HG02798 (cell line): Measurements from ENCODE around the gene HRG.
"Not testable (repeated sequence)": the region's sequence is repeated elsewhere in the genome, so short reads cannot be mapped to it uniquely, and the experiment has no call there.

Experiments used
- ATAC-seq: cut with Tn5 transposase; IDR thresholded peaks from one replicate; pipeline ENCODE4 v1.9.1; 2021; ENCODE audit warnings: mild to moderate bottlenecking; ENCODE audit not compliant: unreplicated experiment, poor library complexity

Gene HRG

DNA sequence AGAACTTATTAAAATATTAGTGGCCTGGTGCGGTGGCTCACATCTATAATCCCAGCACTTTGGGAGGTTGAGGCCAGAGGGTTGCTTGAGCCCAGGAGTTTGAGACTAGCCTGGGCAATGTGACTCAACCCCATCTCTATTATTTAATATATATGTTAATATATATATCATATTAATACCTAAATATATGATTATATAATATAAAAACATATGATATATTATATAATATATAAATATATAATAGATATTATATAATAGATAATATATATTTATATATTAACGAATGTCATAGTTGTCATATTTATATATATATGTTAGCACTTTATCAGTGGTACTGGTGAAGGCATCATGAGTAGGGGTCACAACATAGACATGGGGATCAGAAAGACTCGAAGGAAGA, 5.2 kb downstream of the HRG start:
- ATAC-seq = no peak

DNA sequence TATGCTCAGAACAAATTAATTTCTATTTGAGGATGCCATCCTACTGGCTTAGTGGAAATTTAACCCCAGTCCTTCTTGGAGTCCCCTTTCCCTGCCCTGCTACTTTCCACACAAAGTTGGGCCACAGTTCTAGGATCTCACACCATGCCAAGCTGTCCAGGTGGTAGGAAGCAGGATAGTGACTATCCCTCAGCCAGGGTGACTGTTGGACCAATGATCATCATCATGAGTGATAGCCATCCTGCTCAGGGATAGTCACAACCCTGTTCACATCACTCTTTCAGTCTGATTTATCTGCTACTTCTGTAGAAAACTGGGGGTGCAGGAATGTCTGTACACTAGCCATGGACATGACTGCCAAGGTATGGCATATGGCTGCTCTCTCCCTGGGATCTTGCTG, 12.8 kb downstream of the HRG start:
- ATAC-seq = no peak

DNA sequence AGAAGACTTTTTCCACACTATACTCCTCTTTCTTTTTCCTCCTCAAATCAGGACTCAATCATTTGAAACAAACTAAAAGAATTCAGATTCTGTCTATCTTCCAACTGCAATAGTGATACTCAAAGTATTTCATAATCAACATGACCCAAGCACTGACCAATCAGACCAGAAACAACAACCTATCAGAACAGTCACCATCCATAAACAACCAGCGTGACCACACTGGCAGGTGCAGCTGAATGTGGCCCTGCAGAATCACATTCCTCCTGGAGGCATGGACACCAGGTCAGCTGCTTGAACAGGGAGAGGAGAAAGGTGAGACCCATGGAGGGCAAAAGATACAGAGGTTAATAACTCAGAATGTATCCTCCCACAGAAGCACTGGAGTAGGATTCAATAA, 13.3 kb downstream of the HRG start:
- ATAC-seq = no peak

DNA sequence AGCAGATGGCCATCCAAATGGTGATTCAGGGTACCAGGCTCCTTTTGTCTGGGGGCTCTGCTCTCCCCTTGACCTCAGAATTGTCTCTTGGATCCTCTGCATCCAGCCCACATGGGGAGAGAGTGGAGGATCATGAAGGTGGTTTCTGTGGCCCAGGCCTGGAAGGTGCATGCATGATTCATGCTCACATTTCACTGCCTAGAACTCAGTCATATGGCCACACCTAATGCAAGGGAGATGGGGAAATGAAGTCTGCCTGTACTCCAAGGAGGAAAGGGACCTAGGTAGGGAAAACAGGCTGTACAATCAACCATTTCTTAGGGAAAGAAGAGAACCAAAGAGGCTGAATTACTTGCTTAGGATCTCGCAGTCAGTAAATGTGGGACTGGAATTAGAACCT, 15.1 kb downstream of the HRG start:
- ATAC-seq = no peak

DNA sequence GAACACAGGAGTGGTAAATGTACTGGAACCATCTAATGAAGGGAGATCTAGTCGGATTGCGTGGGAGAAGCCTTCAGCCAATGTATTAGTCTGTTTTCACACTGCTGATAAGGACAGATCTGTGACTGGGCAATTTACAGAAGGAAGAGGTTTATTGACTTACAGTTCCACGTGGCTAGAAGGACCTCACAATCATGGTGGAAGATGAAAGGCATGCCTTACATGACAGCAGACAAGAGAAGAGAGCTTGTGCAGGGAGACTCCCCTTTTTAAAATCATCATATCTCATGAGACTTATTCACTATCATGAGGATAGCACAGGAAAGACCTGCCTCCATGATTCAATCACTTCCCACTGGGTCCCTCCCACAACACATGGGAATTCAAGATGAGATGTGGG, 17.0 kb downstream of the HRG start:
- ATAC-seq = no peak

DNA sequence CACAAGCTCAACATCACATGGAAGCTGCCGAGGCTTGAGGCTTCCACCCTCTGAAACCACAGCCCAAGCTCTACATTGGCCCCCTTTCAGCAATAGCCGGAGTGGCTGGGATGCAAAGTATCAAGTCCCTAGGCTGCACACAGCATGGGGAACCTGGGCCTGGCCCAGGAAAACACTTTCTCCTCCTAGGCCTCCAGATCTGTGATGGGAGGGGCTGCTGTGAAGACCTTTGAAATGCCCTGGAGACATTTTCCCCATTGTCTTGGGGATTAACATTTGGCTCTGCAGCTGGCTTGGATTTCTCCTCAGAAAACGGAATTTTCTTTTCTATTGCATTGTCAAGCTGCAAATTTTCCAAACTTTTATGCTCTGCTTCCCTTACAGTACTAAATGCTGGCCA, 18.2 kb downstream of the HRG start:
- ATAC-seq = no peak

DNA sequence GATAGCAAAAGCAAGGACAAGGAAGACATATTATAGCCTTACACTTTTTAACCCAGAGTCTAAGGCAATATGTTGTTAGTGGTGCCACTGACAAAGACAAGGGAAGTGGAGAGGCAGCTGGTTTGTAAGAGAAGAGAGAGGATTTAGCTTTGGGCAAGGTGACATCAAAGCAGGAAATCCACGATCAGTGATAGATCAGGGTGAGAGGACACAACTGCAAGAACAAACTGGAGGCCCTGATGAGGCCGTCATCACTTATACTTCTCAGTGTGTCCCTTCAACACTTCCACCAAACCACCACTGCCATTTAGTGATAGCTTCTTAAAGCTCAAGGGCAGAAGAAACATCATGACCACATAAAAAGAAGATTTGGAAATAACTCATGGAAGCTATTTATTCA, 20.7 kb downstream of the HRG start:
- not testable (repeated sequence) for ATAC-seq

DNA sequence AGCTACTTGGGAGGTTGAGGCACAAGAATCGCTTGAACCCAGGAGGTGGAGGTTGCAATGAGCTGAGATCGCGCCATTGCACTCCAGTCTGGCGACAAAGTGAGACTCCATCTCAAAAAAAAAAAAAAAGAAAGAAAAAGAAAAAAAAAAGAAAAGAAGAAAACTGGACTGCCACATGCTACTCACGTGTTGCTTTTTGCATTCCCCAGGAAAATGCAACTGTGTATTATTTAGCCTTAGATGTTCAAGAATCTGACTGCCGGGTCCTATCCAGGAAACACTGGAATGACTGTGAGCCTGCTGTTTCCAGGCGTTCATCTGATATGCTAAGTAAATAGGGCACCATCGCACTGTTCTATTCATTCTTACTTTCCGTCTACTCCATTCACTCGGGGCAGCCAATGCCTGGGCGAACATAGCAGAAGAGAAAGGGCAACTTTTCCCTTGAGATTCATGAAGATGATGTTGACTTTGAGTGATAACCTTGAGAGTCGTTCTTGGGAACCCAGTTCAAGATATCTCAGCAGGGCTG, 21.4 kb downstream of the HRG start:
- ATAC-seq = no peak

DNA sequence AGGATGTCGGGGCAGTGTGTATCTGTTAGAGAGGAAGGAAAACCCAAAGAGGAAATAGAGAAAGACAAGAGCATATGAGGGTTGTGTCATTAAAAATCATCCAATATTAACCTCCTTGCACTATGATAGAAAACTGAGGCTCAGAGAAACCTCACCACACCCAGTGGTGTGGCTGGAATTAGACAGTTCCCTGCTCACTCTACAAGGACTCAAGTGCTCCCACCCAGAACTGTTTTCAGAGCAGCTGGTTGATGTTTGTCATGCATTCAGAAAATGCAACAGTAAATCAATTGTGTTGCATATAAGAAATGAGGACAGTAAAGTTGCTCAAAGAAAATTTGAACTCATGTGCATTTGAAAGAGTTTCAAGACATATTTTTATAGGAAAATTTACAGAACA, 24.5 kb downstream of the HRG start:
- not testable (repeated sequence) for ATAC-seq

DNA sequence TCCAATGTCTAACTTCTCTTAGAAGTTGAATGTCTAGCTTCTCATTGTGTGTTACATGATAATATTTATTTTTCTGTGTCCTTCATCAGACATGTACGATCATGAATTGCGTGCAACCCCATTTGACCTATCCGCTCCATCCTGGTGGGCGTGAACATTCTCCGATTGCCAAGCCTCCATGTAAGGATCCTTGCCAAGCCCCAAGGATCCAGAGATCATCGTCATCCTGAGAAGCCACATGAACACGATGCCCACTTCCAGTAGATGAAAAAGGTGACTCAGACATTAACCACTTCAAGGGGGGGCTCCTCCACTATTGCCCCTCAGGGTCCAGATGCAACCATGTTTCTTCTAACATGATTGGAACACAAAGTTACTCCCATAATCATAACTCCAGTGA, 25.9 kb downstream of the HRG start:
- ATAC-seq = no peak

DNA sequence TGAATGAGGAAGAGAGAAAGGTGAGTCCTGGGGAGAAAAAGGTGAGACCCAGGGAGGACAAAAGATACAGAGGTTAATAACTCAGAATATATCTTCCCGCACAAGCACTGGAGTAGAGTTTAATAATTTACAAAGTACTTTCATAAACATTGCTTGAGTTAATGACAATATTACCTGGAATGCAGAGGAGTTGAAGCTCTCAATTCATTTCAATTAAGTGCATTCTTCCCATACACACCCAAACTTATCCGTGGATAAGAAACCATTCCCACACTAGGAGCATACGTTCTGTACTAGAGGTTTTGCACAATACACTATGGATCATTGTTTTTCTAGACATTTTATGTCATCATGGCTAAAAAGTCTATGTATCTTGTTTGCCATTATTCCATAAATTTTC, 28.0 kb downstream of the HRG start:
- no peak for ATAC-seq

DNA sequence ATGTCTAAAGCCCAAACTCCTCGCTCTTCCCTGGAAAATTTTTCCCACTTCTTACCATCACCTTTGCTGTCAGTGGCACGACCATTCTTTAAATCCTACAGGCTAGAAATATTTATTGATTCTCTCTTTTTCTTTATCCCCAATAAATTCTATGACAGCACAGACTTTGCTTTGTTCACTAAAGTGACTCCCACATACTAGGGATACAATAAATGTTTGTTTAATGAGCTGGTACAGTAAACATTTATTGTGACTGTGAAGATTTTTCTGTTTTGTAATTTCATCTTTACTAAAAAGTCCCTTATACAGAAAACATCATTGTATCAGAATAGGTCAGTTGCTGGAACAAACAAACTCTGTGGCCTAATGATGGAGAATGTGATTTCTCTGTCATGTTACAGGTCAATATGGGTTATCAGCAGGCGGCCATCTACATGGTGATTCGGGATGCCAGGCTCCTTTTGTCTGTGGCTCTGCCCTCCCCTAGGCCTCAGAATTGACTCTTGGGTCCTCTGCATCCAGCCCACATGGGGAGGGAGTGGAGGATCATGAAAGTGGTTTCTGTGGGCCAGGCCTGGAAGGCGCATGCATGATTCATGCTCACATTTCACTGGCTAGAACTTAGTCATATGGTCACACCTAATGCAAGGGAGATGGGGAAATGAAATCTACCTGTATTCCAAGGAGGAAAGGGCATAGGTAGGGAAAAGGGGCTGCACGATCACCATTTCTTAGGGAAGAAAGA, 28.6 kb downstream of the HRG start:
- no peak for ATAC-seq

DNA sequence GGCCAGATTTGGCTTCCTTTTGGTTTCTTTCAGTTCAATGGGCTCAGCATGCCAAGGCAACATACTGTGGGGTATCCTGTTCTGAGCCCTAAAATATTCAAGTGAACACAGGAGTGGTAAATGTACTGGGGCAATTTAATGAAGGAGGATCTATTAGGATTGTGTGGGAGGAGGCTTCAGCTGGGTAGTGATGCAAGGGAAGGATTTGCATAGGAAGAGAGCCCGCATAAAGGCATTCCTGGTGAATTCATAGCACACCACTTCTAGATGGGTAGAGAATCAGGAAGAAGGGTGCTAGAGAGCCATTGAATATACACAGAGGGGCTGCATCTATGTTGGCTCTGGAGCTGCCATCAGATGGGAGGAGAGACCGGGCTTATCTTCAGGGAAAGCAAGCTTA, 30.7 kb downstream of the HRG start:
- no peak for ATAC-seq

DNA sequence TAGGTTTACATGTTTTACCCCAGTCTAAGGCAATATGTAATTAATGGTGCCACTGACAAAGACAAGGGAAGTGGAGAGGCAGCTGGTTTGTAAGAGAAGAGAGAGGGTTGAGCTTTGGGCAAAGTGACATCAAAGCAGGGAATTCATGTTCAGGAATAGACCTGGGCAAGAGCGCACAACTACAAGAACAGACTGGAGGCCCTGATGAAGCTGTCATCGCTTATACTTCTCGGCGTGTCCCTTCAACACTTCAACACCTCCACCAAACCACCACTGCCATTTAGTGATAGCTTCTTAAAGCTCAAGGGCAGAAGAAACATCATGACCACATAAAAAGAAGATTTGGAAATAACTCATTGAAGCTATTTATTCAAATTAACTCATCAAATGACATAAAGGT, 31.7 kb downstream of the HRG start:
- ATAC-seq = no peak

DNA sequence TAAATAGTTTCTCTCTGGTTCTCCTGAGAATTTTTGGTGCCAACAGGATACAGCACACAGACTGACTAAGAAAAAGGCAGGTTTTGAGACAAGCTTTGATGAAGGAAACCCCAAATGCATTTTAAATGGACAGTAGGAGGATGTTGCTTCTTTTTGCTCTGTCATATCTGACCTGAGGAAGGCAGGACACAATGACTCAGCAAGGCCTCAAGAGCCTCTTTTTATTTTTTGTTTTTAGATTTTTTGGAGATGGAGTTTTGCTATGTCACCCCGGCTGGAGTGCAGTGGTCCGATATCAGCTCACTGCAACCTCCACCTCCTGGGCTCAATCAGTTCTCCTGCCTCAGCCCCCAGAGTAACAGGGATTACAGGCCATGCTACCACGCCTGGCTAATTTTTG, 34.5 kb downstream of the HRG start:
- ATAC-seq = no peak

DNA sequence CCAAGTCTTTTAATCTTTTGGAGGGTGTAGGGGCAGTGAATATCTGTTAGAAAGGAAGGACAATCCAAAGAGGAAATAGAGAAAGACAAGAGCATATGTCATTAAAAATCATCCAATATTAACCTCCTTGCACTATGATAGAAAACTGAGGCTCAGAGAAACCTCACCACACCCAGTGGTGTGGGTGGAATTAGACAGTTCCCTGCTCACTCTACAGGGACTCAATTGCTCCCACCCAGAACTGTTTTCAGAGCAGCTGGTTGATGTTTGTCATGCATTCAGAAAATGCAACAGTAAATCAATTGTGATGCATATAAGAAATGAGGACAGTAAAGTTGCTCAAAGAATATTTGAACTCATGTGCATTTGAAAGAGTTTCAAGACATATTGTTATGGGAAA, 36.6 kb downstream of the HRG start:
- not testable (repeated sequence) for ATAC-seq

DNA sequence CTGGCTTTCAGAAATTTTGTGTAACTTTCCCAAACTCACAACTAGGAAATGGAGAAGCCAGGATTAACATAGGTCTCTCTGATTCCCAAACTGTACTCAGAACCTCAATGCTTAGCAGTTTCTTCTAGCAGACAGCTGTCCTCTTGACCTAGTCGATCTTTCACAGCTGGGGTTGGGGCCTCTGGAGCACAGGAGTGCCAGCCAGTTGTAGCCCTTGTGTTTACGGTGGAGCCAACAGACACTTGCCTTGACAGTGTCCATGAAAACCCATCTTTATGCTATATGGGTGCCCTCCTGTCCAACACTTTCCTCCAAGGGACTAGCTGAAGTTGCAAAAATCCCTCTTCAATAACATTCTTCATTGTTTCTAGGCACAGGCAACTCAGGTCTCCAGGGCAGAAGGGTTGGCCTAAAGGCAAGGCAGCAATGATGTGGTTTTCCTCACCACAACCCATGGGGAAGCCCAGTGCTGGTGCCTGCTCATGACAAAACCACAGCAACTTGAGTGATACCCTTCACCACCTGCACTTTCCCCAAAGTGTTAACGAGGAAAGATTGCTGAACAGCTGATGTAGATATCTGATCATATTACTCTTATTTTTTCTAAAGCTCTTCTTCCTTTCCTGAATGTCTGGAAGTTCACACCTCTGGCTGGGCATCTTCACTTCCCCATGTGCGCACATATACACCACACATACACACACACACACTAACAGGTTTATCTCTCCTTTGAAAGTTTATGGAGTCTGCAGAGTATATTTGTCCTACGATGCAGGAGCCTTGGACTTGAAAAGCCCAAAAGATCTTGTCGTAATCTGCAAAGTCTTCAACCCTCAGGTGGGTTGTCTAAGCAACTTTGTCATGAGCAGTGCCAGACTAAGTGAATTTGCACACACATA, 40.3 kb downstream of the HRG start:
- ATAC-seq = peak; percentile 60

DNA sequence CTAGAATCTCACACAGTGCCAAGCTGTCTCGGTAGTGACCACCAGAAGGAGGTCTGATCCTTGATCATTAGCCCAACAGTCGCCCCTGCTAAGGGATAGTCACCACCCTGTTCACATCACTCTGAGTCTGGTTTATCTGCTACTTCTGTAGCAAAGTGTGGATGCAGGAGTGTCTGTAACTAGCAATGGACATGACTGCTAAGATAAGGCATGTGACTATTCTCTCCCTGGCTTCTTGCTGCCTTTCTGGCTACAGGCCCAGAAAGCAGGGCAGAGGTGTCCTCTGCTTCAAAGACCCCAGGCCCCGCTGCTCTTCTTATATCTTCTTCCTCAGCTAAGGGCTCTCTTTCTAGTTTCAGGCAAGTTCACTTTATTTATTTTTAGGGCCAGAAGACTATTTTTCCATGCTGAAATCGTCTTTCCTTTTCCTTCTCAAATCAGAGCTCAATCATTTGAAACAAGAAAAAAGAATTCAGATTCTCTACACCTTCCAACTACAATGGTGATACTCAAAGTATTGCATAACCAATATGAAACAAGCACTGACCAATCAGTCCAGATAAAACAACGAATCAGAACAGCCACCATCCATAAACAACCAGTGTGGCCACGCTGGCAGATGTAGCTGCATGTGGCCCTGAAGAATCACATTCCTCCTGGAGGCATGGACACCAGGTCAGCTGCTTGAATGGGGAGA, 43.3 kb downstream of the HRG start:
- no peak for ATAC-seq

DNA sequence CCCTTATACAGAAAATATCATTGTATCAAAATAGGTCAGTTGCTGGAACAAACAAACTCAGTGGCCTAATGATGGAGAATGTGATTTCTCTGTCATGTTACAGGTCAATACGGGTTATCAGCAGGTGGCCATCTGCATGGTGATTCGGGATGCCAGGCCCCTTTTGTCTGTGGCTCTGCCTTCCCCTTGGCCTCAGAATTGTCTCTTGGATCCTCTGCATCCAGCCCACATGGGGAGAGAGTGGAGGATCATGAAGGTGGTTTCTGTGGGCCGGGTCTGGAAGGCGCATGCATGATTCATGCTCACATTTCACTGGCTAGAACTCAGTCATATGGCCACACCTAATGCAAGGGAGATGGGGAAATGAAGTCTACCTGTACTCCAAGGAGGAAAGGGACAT, 44.9 kb downstream of the HRG start:
- not testable (repeated sequence) for ATAC-seq

DNA sequence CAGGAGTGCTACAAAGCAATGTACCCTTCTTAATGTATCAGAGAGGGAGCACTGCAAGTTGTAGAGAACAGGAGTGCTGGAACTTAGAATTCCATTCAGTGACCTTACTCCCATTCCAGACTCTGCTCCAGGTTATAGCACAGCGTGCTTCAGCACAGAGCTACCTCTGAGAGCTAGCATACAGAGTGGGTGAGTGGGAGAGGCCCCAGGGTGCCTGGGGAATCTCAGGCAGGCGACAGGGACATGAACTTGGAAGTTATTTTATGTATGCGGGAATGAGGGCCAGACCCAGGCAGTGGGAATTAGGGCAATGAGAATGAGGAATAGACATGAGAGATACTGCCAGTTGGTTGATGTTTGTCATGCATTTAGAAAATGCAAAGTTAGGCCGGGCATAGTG, 47.7 kb downstream of the HRG start:
- no peak for ATAC-seq

DNA sequence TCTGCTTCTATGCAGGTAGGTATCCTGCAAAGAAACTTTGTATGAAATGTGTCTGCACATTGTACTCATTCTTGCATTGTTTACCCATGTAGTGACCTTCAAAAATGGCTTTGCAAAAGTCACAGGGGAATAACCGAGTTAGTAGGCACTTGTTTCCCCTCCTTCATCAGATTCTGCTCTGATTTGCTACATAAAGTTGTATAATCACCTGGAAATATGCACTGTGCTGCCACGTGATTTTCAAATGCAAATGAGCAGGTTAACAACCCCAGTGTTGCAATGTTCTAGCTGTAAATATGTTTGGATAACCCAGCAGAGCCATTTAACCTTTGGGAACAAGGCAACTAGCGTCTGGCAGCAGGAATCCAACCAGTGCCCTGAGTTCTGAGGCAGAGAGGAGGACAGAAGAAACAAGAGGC, 51.2 kb downstream of the HRG start, which contains the start of gene KNG1:
Gene KNG1 (plus strand): TSS at position 321 of the 419 bp plus-strand sequence. CDS start 184 bp downstream, outside the sequence.
- ATAC-seq = no peak
